Activated CD8-positive, alpha-beta memory T cell treated with anti-CD3 and anti-CD28 coated beads, Interleukin-2, amount 50 U/mL, for 24 hours (primary cell): ENCODE measurements around the gene HEXIM1.

Source experiments
- DNase-seq: peaks from one replicate; pipeline ENCODE4 v3.0.0-alpha.2; 2020; ENCODE audit errors: extremely low read depth

The HEXIM1 gene

GRCh38 chr17:45148183-45149036 lies at the start of gene HEXIM1:
Gene HEXIM1, plus strand, starts transcription at chr17:45148475. Its CDS starts 716 bp downstream, at chr17:45149191.
- peak; percentile 95 for DNase-seq

GRCh38 chr17:45098869-45099616 lies 49.2 kb upstream of the HEXIM1 start:
- peak; percentile 36 for DNase-seq

GRCh38 chr17:45101546-45101882 lies 46.8 kb upstream of the HEXIM1 start:
- no peak for DNase-seq

GRCh38 chr17:45101883-45102811 lies 46.1 kb upstream of the HEXIM1 start:
- DNase-seq: no peak

GRCh38 chr17:45102856-45103255 lies 45.4 kb upstream of the HEXIM1 start:
- DNase-seq: no peak

- no peak for DNase-seq
Observed at GRCh38 chr17:45103269-45103795, 44.9 kb upstream of the HEXIM1 start.

- DNase-seq: no peak
Observed at GRCh38 chr17:45104029-45104428, 44.2 kb upstream of the HEXIM1 start.

GRCh38 chr17:45104497-45104896 lies 43.8 kb upstream of the HEXIM1 start:
- no peak for DNase-seq

GRCh38 chr17:45104907-45105624 lies 43.2 kb upstream of the HEXIM1 start:
- no peak for DNase-seq

- no peak for DNase-seq
Observed at GRCh38 chr17:45106096-45106495, 42.2 kb upstream of the HEXIM1 start.

GRCh38 chr17:45106582-45106981 lies 41.7 kb upstream of the HEXIM1 start:
- DNase-seq: no peak

GRCh38 chr17:45107293-45108010 lies 40.8 kb upstream of the HEXIM1 start:
- DNase-seq: no peak

- no peak for DNase-seq
Observed at GRCh38 chr17:45108051-45108450, 40.2 kb upstream of the HEXIM1 start.

GRCh38 chr17:45108595-45109521 lies 39.4 kb upstream of the HEXIM1 start:
- no peak for DNase-seq

- DNase-seq: no peak
Observed at GRCh38 chr17:45110676-45111611, 37.3 kb upstream of the HEXIM1 start.

GRCh38 chr17:45111850-45112249 lies 36.4 kb upstream of the HEXIM1 start:
- no peak for DNase-seq

- no peak for DNase-seq
Observed at GRCh38 chr17:45112559-45113423, 35.5 kb upstream of the HEXIM1 start.
